Measurements from ENCODE around the gene IL17RC. TPM values are rescaled to one million over a fixed set of nuclear protein-coding genes. Genes with fewer than 3 reads are reported as not detected.
"Not testable (repeated sequence)": the region's sequence is repeated elsewhere in the genome, so short reads cannot be mapped to it uniquely, and the experiment has no call there.

Gene IL17RC
- total RNA-seq, 2 donors from 2014 or later, result 21.2 to 26.8 TPM

- DNase-seq, result peak; percentile 77
- Histone ChIP-seq H3K36me3 (no peaks in the 10 kb centered on the region), H3K4me3 (peak overlapping the region; percentile 8), H3K27ac (peak overlapping the region; percentile 97), H3K9ac (ENCODE audit: low read depth in 2 of 2, low read length in 2 of 2) (peak overlapping the region in 1 of 2 donors; percentile 88), H3K27me3 (no peaks in the 10 kb centered on the region), H3K4me1 (peaks cover 13% of the 10 kb centered on the region), H3K9me3 (no peaks in the 10 kb centered on the region)
- TF ChIP-seq CTCF (IDR thresholded peaks at IDR 0.05), result no peak
- intact Hi-C loops (cut with DNase I), result no loop called here
Observed at GRCh38 chr3:9897408-9898372, 19.2 kb upstream of the IL17RC start.

- Histone ChIP-seq H3K27ac (peak overlapping the region; percentile 97), H3K36me3 (no peaks in the 10 kb centered on the region), H3K9me3 (no peaks in the 10 kb centered on the region), H3K27me3 (no peaks in the 10 kb centered on the region), H3K4me1 (peaks cover 13% of the 10 kb centered on the region), H3K9ac (ENCODE audit: low read depth in 2 of 2, low read length in 2 of 2) (peak overlapping the region; percentile 32 to 88), H3K4me3 (peak overlapping the region; percentile 8)
- DNase-seq, result peak; percentile 78
- intact Hi-C loops (cut with DNase I), result no loop called here
- TF ChIP-seq CTCF (IDR thresholded peaks at IDR 0.05), result no peak
Observed at GRCh38 chr3:9898467-9899241, 18.2 kb upstream of the IL17RC start.

- H3K4me3 ChIP-seq, result no peak overlapping the region
- no peak for TF ChIP-seq CTCF (IDR thresholded peaks at IDR 0.05)
- DNase-seq, result no peak
- H3K9ac ChIP-seq (ENCODE audit: low read depth in 2 of 2, low read length in 2 of 2), result peak overlapping the region in 1 of 2 donors; percentile 88
- H3K9me3 ChIP-seq, result no peaks in the 10 kb centered on the region
- intact Hi-C loops (cut with DNase I), result no loop called here
- H3K36me3 ChIP-seq, result no peaks in the 10 kb centered on the region
- peaks cover 13% of the 10 kb centered on the region for H3K4me1 ChIP-seq
- H3K27ac ChIP-seq, result peak overlapping the region; percentile 97
- no peaks in the 10 kb centered on the region for H3K27me3 ChIP-seq
Observed at GRCh38 chr3:9899289-9899791, 17.6 kb upstream of the IL17RC start.

GRCh38 chr3:9900965-9901415, 15.9 kb upstream of the IL17RC start:
- intact Hi-C loops (cut with DNase I), result not testable (repeated sequence)

GRCh38 chr3:9901967-9902366, 14.9 kb upstream of the IL17RC start:
- TF ChIP-seq CTCF (IDR thresholded peaks at IDR 0.05), result no peak
- H3K36me3 ChIP-seq, result no peaks in the 10 kb centered on the region
- peak overlapping the region; percentile 53 to 97 for H3K9ac ChIP-seq (ENCODE audit: low read depth in 2 of 2, low read length in 2 of 2)
- H3K4me1 ChIP-seq, result peaks cover 11% of the 10 kb centered on the region
- DNase-seq, result no peak
- H3K9me3 ChIP-seq, result no peaks in the 10 kb centered on the region
- no peaks in the 10 kb centered on the region for H3K27me3 ChIP-seq
- H3K27ac ChIP-seq, result peak overlapping the region; percentile 97
- H3K4me3 ChIP-seq, result no peak overlapping the region
- intact Hi-C loops (cut with DNase I), result no loop called here

More at GRCh38 chr3:9900965-9901415, 15.9 kb upstream of the IL17RC start:
- not testable (repeated sequence) for H3K36me3 ChIP-seq; H3K9me3 ChIP-seq; H3K27me3 ChIP-seq; H3K9ac ChIP-seq (ENCODE audit: low read depth in 2 of 2, low read length in 2 of 2); H3K4me3 ChIP-seq
- peak; percentile 59 for DNase-seq
- peaks cover 13% of the 10 kb centered on the region for H3K4me1 ChIP-seq
- H3K27ac ChIP-seq, result peak overlapping the region; percentile 97
